ENCODE measurements around the gene TACC2. TPM values are rescaled to one million over a fixed set of nuclear protein-coding genes. Genes with fewer than 3 reads are reported as not detected.

The TACC2 gene, protein sequence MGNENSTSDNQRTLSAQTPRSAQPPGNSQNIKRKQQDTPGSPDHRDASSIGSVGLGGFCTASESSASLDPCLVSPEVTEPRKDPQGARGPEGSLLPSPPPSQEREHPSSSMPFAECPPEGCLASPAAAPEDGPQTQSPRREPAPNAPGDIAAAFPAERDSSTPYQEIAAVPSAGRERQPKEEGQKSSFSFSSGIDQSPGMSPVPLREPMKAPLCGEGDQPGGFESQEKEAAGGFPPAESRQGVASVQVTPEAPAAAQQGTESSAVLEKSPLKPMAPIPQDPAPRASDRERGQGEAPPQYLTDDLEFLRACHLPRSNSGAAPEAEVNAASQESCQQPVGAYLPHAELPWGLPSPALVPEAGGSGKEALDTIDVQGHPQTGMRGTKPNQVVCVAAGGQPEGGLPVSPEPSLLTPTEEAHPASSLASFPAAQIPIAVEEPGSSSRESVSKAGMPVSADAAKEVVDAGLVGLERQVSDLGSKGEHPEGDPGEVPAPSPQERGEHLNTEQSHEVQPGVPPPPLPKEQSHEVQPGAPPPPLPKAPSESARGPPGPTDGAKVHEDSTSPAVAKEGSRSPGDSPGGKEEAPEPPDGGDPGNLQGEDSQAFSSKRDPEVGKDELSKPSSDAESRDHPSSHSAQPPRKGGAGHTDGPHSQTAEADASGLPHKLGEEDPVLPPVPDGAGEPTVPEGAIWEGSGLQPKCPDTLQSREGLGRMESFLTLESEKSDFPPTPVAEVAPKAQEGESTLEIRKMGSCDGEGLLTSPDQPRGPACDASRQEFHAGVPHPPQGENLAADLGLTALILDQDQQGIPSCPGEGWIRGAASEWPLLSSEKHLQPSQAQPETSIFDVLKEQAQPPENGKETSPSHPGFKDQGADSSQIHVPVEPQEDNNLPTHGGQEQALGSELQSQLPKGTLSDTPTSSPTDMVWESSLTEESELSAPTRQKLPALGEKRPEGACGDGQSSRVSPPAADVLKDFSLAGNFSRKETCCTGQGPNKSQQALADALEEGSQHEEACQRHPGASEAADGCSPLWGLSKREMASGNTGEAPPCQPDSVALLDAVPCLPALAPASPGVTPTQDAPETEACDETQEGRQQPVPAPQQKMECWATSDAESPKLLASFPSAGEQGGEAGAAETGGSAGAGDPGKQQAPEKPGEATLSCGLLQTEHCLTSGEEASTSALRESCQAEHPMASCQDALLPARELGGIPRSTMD (N-terminal part only)
- total RNA-seq (ENCODE audit: unreplicated experiment): 32.2 TPM
- long read RNA-seq, partial matches to known transcripts: 2 of 8 reads
- long read RNA-seq, other reads (novel, unspliced or antisense): 3 of 8 reads

DNA sequence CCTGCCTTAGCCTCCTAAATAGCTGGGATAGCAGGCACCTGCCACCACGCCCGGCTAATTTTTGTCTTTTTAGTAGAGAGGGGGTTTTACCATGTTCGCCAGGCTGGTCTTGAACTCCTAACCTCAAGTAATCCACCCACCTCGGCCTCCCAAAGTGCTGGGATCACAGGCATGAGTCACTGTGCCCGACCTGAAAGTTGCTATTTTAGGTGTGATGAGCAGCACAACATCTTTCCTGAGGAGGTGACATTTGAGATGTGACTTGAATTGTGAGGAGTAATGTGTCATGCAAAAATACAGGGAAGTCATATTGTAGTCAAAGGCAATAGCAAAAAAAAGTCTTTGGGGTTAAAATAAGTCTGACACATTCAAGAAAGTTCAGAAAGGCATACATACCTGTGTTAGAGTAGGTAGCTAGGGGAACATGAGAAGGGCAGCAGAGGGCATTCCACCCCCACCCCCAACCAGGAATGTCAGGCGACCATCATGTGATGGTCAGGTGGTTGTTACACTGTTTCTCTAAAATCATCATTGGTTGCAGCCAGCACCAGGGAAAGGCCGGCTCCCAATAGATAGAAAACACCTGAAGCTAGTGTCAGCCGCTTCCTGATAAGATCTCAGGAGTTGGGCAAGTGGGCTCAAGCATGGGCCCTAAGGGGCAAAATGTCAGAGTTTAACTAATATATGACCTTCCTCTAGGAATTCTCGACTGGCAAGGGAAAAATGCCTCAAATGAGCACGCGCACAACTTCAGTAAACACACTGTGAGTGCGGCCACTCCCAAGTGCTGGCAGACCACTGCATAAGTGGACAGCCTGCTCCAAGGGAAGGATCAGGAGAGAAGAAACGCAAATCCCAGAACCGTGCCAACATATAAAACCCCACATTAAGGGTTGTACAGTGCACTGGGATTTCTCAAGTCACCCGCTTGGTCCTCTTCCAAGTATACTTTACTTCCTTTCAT, at the start of gene TACC2:
Gene TACC2, plus strand, starts transcription at position 803 of the 964 bp plus-strand sequence. CDS start 32,819 bp downstream, outside the sequence.
- Mint-ChIP-seq H3K9me3 (ENCODE audit: unreplicated experiment) (peaks cover 9% of the 10 kb centered on the region), H3K27ac (ENCODE audit: unreplicated experiment) (no peak within 1 kb of the TSS), H3K4me1 (ENCODE audit: unreplicated experiment) (no peaks in the 10 kb centered on the region), H3K36me3 (ENCODE audit: low read depth, unreplicated experiment) (peaks cover 16% of the 10 kb centered on the region), H3K27me3 (ENCODE audit: unreplicated experiment) (peaks cover 1% of the 10 kb centered on the region), H3K4me3 (ENCODE audit: unreplicated experiment) (no peak within 1 kb of the TSS)
- TF ChIP-seq, protein P1, sequence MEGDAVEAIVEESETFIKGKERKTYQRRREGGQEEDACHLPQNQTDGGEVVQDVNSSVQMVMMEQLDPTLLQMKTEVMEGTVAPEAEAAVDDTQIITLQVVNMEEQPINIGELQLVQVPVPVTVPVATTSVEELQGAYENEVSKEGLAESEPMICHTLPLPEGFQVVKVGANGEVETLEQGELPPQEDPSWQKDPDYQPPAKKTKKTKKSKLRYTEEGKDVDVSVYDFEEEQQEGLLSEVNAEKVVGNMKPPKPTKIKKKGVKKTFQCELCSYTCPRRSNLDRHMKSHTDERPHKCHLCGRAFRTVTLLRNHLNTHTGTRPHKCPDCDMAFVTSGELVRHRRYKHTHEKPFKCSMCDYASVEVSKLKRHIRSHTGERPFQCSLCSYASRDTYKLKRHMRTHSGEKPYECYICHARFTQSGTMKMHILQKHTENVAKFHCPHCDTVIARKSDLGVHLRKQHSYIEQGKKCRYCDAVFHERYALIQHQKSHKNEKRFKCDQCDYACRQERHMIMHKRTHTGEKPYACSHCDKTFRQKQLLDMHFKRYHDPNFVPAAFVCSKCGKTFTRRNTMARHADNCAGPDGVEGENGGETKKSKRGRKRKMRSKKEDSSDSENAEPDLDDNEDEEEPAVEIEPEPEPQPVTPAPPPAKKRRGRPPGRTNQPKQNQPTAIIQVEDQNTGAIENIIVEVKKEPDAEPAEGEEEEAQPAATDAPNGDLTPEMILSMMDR (IDR thresholded peaks at IDR 0.05; ENCODE audit: unreplicated experiment): no peak
- DNase-seq (ENCODE audit: low spot score): no peak

DNA sequence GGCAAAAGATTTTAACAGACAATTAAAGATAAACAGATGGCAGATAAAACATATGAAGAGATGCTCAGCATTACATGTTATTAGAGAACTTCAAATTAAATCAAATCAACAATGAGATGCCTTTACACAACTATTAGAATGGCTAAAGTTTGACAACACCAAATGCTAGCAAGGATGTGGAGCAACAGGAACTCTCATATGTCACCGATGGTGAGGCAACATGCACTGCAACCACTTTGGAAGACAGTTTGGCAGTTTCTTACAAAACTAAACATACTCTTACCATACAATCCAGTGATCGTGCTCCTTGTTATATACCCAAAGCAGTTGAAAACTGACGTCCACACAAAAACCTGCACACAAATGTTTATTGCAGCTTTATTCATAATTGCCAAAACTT, 47.4 kb upstream of the TACC2 start:
- Mint-ChIP-seq H3K4me3 (ENCODE audit: unreplicated experiment) (no peak overlapping the region), H3K9me3 (ENCODE audit: unreplicated experiment) (no peaks in the 10 kb centered on the region), H3K4me1 (ENCODE audit: unreplicated experiment) (peaks cover 11% of the 10 kb centered on the region), H3K27me3 (ENCODE audit: unreplicated experiment) (no peaks in the 10 kb centered on the region), H3K36me3 (ENCODE audit: low read depth, unreplicated experiment) (no peaks in the 10 kb centered on the region), H3K27ac (ENCODE audit: unreplicated experiment) (no peak overlapping the region)
- DNase-seq (ENCODE audit: low spot score): no peak
- TF ChIP-seq, protein P1 (IDR thresholded peaks at IDR 0.05; ENCODE audit: unreplicated experiment): no peak

DNA sequence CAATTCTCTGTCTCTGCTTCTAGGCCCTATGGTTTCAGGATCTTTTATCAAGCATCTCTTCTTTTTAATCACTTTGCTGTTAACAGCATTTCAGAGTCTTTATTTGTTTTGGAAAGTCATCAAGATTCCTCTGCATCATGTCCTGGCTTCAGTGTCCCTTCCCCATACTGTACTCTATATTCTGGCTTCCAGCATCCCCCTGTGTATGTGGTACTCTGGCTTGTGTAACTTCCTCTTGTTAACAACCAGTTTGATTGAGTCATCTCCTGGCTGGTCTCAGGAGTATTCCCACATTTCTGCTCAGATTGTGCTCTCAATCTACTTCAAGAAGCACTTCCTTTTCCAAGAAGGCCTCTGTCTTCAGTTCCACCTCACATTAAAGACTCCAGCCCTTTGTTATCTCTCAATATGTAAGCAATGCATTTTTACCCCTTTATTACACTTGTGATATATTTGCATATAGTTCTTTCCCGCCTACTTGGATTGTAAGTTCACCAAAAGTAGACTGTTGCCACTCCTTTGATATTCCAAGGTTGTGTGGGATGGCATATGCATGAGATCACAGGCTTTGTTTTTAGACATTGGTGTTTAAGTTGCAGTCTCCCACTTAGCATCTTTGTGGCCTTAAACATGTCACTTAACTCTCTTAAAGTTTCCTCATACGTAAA, 46.1 kb upstream of the TACC2 start:
- no peak for DNase-seq (ENCODE audit: low spot score)
- no peak overlapping the region for H3K4me3 Mint-ChIP-seq (ENCODE audit: unreplicated experiment)
- TF ChIP-seq, protein P1 (IDR thresholded peaks at IDR 0.05; ENCODE audit: unreplicated experiment): no peak
- H3K27ac Mint-ChIP-seq (ENCODE audit: unreplicated experiment): no peak overlapping the region
- no peaks in the 10 kb centered on the region for H3K9me3 Mint-ChIP-seq (ENCODE audit: unreplicated experiment)
- peaks cover 13% of the 10 kb centered on the region for H3K4me1 Mint-ChIP-seq (ENCODE audit: unreplicated experiment)
- no peaks in the 10 kb centered on the region for H3K27me3 Mint-ChIP-seq (ENCODE audit: unreplicated experiment)
- no peaks in the 10 kb centered on the region for H3K36me3 Mint-ChIP-seq (ENCODE audit: low read depth, unreplicated experiment)
